ENCODE measurements around the gene FGD6. TPM values are rescaled to one million over a fixed set of nuclear protein-coding genes. Genes with fewer than 3 reads are reported as not detected.

The FGD6 gene
- total RNA-seq, 1 experiment from 2014 or later: 25.1 TPM

GRCh38 chr12:95126736-95127135 is 90.5 kb downstream of the FGD6 start:
- DNase-seq (ENCODE audit: unreplicated experiment): no peak

GRCh38 chr12:95126076-95126475 is 91.2 kb downstream of the FGD6 start:
- H3K27ac Mint-ChIP-seq (ENCODE audit: low read depth, unreplicated experiment): no peak overlapping the region

More at GRCh38 chr12:95126736-95127135, 90.5 kb downstream of the FGD6 start:
- Mint-ChIP-seq H3K9me3 (ENCODE audit: unreplicated experiment) (no peaks in the 10 kb centered on the region), H3K36me3 (ENCODE audit: insufficient read depth, unreplicated experiment) (peaks cover 73% of the 10 kb centered on the region), H3K27me3 (ENCODE audit: insufficient read depth, unreplicated experiment) (no peaks in the 10 kb centered on the region), H3K27ac (ENCODE audit: low read depth, unreplicated experiment) (no peak overlapping the region), H3K4me3 (ENCODE audit: unreplicated experiment) (no peak overlapping the region), H3K4me1 (ENCODE audit: insufficient read depth, unreplicated experiment) (no peaks in the 10 kb centered on the region)
- CTCF ChIA-PET: interaction anchor here (1.0 kb wide), 1 partner anchor 10 kb away, joined by 3 read pairs; no protein-coding TSS in a partner anchor
- intact Hi-C loops (cut with micrococcal nuclease): no loop called here
- no TSS peak for BruUV-seq (replicated peaks)
- TF ChIP-seq CTCF (IDR thresholded peaks at IDR 0.05; ENCODE audit: unreplicated experiment): no peak
- POLR2A ChIA-PET: interaction anchor here (0.8 to 1.1 kb wide), 2 partner anchors 13 to 72 kb away, joined by 3 to 4 read pairs; no protein-coding TSS in a partner anchor

GRCh38 chr12:95124106-95124505 is 93.2 kb downstream of the FGD6 start:
- no peak overlapping the region for H3K27ac Mint-ChIP-seq (ENCODE audit: low read depth, unreplicated experiment)
- DNase-seq (ENCODE audit: unreplicated experiment): no peak
- CTCF ChIA-PET: interaction anchor here (0.9 to 2.4 kb wide), 4 partner anchors 10 to 410 kb away, joined by 3 to 10 read pairs (median 4); partner anchors contain the start of genes FGD6 and VEZT
- no peaks in the 10 kb centered on the region for H3K4me1 Mint-ChIP-seq (ENCODE audit: insufficient read depth, unreplicated experiment)
- no peaks in the 10 kb centered on the region for H3K27me3 Mint-ChIP-seq (ENCODE audit: insufficient read depth, unreplicated experiment)
- POLR2A ChIA-PET: interaction anchor here (0.6 to 1.0 kb wide), 3 partner anchors 46 to 350 kb away, joined by 3 to 4 read pairs (median 3); partner anchors contain the start of gene METAP2
- peaks cover 53% of the 10 kb centered on the region for H3K36me3 Mint-ChIP-seq (ENCODE audit: insufficient read depth, unreplicated experiment)
- no peak overlapping the region for H3K4me3 Mint-ChIP-seq (ENCODE audit: unreplicated experiment)
- TF ChIP-seq CTCF (IDR thresholded peaks at IDR 0.05; ENCODE audit: unreplicated experiment): no peak
- BruUV-seq (replicated peaks): no TSS peak
- intact Hi-C loops (cut with micrococcal nuclease): no loop called here
- no peaks in the 10 kb centered on the region for H3K9me3 Mint-ChIP-seq (ENCODE audit: unreplicated experiment)

More at GRCh38 chr12:95126076-95126475, 91.2 kb downstream of the FGD6 start:
- intact Hi-C loops (cut with micrococcal nuclease): no loop called here
- TF ChIP-seq CTCF (IDR thresholded peaks at IDR 0.05; ENCODE audit: unreplicated experiment): no peak
- no TSS peak for BruUV-seq (replicated peaks)
- ChIA-PET CTCF (interaction anchor here (1.0 kb wide), 1 partner anchor 9 kb away, joined by 3 read pairs; no protein-coding TSS in a partner anchor), POLR2A (interaction anchor here (1.1 kb wide), 1 partner anchor 14 kb away, joined by 4 read pairs; no protein-coding TSS in a partner anchor)
- Mint-ChIP-seq H3K4me1 (ENCODE audit: insufficient read depth, unreplicated experiment) (no peaks in the 10 kb centered on the region), H3K27me3 (ENCODE audit: insufficient read depth, unreplicated experiment) (no peaks in the 10 kb centered on the region), H3K36me3 (ENCODE audit: insufficient read depth, unreplicated experiment) (peaks cover 73% of the 10 kb centered on the region), H3K4me3 (ENCODE audit: unreplicated experiment) (no peak overlapping the region), H3K9me3 (ENCODE audit: unreplicated experiment) (no peaks in the 10 kb centered on the region)
- no peak for DNase-seq (ENCODE audit: unreplicated experiment)

GRCh38 chr12:95118788-95119179 is 98.5 kb downstream of the FGD6 start:
- H3K9me3 Mint-ChIP-seq (ENCODE audit: unreplicated experiment): no peaks in the 10 kb centered on the region
- H3K4me1 Mint-ChIP-seq (ENCODE audit: insufficient read depth, unreplicated experiment): peaks cover 28% of the 10 kb centered on the region
- no peaks in the 10 kb centered on the region for H3K27me3 Mint-ChIP-seq (ENCODE audit: insufficient read depth, unreplicated experiment)
- H3K36me3 Mint-ChIP-seq (ENCODE audit: insufficient read depth, unreplicated experiment): peaks cover 16% of the 10 kb centered on the region
- DNase-seq (ENCODE audit: unreplicated experiment): peak; percentile 31
- POLR2A ChIA-PET: interaction anchor here (0.8 to 5.8 kb wide), 9 partner anchors 13 to 660 kb away, joined by 3 to 158 read pairs (median 4); partner anchors contain the start of genes FGD6, METAP2 and VEZT
- no peak overlapping the region for H3K4me3 Mint-ChIP-seq (ENCODE audit: unreplicated experiment)
- CTCF ChIA-PET: interaction anchor here (0.8 kb wide), 1 partner anchor 33 kb away, joined by 4 read pairs; no protein-coding TSS in a partner anchor
- peak overlapping the region; percentile 70 for H3K27ac Mint-ChIP-seq (ENCODE audit: low read depth, unreplicated experiment)
- TSS peak; percentile 67 for BruUV-seq (replicated peaks)
- intact Hi-C loops (cut with micrococcal nuclease): loop anchor here (5.0 kb wide), 2 partner anchors 84 to 199 kb away; no protein-coding TSS in a partner anchor
- TF ChIP-seq CTCF (IDR thresholded peaks at IDR 0.05; ENCODE audit: unreplicated experiment): no peak
